Mesothelial cell of epicardium (in vitro differentiated cells): ENCODE results near the gene UBE2O. TPM values are rescaled to one million over a fixed set of nuclear protein-coding genes. Genes with fewer than 3 reads are reported as not detected.

ENCODE experiments used
- DNase-seq, 2 experiments: peaks; one replicate each; pipeline ENCODE4 v3.0.0; 2021; ENCODE audit warnings: low spot score in 2 of 2; ENCODE audit not compliant: unreplicated experiment in 2 of 2
- H3K27ac Mint-ChIP-seq: 2 replicates; pipeline ENCODE4 v1.8.0; 2021; ENCODE audit warnings: mixed read lengths
- H3K27me3 Mint-ChIP-seq: 2 replicates; pipeline ENCODE4 v1.8.0; 2021; ENCODE audit warnings: low read depth, mixed read lengths
- H3K36me3 Mint-ChIP-seq: 2 replicates; pipeline ENCODE4 v1.8.0; 2021; ENCODE audit warnings: mixed read lengths
- H3K4me1 Mint-ChIP-seq: 2 replicates; pipeline ENCODE4 v1.8.0; 2021; ENCODE audit warnings: mixed read lengths
- H3K4me3 Mint-ChIP-seq: 2 replicates; pipeline ENCODE4 v1.8.0; 2021; ENCODE audit warnings: mild to moderate bottlenecking, moderate library complexity, mixed read lengths
- H3K9me3 Mint-ChIP-seq: 2 replicates; pipeline ENCODE4 v1.8.0; 2021; ENCODE audit warnings: mixed read lengths
- total RNA-seq: library from RNA; stranded (reverse); gene quantifications from 3 replicates; pipeline ENCODE4 v1.2.1, GENCODE V29; 2021
- TF ChIP-seq, protein P1 (sequence below): fragments of 200-600 bp; sonication (generic); IDR thresholded peaks from one replicate; pipeline ENCODE4 v1.5.0; 2021; ENCODE audit warnings: antibody characterized with exemption; ENCODE audit not compliant: unreplicated experiment

The UBE2O gene
- total RNA-seq, 1 donor from 2014 or later: 46.3 TPM

DNA sequence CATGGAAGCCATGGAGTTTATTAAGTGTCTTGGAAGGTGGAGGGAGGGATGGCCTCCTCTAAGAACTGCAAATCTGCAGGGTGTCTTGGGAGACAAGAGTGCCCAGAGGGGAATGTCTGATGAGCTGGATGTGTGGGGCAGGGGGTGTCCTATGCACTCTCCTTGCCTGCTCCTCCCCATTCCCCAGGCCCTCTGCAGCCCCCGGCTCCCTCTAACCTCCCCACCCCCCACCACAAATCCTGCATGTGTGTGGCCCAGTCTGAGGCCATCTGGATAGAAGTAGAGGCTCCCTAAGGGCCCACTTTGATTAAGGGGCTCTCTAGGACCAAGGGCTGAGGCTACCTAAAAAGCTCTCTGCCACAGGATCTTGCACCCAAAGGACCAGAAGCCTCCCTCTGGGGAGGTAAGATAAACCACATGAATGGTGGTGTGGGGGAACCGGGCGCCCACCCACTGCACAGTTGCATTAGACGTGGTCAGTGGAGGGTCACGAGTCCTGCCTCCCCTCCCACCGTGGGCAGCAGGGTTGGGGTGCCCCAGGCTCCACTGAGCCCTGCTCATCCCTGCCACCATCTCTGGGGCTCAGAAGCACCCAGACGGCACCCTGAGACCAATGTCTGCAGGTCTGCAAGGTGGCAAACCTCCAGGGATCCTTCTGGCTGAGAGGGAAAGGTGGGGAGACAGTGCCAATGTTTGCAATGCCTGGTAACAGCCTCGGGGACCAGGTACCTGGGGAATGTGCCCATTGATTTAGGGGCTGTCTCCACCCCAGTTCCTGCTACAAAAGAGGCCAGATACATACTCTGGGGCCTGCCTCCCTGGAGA is 15.1 kb upstream of the UBE2O start:
- peaks cover 4% of the 10 kb centered on the region for H3K36me3 Mint-ChIP-seq
- DNase-seq: no peak
- peaks cover 7% of the 10 kb centered on the region for H3K4me1 Mint-ChIP-seq
- H3K27ac Mint-ChIP-seq: no peak overlapping the region
- no peak overlapping the region for H3K4me3 Mint-ChIP-seq
- no peaks in the 10 kb centered on the region for H3K9me3 Mint-ChIP-seq
- no peaks in the 10 kb centered on the region for H3K27me3 Mint-ChIP-seq
- TF ChIP-seq, protein P1, sequence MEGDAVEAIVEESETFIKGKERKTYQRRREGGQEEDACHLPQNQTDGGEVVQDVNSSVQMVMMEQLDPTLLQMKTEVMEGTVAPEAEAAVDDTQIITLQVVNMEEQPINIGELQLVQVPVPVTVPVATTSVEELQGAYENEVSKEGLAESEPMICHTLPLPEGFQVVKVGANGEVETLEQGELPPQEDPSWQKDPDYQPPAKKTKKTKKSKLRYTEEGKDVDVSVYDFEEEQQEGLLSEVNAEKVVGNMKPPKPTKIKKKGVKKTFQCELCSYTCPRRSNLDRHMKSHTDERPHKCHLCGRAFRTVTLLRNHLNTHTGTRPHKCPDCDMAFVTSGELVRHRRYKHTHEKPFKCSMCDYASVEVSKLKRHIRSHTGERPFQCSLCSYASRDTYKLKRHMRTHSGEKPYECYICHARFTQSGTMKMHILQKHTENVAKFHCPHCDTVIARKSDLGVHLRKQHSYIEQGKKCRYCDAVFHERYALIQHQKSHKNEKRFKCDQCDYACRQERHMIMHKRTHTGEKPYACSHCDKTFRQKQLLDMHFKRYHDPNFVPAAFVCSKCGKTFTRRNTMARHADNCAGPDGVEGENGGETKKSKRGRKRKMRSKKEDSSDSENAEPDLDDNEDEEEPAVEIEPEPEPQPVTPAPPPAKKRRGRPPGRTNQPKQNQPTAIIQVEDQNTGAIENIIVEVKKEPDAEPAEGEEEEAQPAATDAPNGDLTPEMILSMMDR: no peak

DNA sequence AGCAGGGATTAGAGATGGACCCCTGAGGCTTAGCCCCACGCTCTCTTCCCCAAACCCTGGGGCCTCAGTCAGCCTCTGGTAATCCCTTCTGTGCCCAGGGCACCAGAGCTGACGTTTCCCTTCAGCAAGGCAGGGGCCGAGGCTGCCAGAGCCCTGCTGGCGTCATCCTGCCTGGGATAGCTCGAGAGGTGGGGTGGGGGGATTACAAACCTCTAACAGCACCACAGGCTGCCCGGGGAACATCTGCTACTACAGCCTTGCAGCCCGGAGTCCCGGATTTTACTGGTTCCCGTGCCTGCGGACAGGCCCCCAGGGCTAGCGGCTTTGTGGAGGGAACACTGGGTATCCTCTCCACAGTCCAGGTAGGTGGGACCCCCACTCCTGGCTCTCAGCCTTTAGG is 14.4 kb upstream of the UBE2O start, which contains the start of gene AANAT:
TSS of gene AANAT (plus strand) at position 238 of the 400 bp plus-strand sequence. CDS start 1,144 bp downstream, outside the sequence.
- H3K4me1 Mint-ChIP-seq: peaks cover 7% of the 10 kb centered on the region
- no peak within 1 kb of the TSS for H3K4me3 Mint-ChIP-seq
- H3K9me3 Mint-ChIP-seq: no peaks in the 10 kb centered on the region
- peaks cover 4% of the 10 kb centered on the region for H3K36me3 Mint-ChIP-seq
- H3K27me3 Mint-ChIP-seq: no peaks in the 10 kb centered on the region
- TF ChIP-seq, protein P1: no peak
- DNase-seq: no peak
- H3K27ac Mint-ChIP-seq: no peak within 1 kb of the TSS

DNA sequence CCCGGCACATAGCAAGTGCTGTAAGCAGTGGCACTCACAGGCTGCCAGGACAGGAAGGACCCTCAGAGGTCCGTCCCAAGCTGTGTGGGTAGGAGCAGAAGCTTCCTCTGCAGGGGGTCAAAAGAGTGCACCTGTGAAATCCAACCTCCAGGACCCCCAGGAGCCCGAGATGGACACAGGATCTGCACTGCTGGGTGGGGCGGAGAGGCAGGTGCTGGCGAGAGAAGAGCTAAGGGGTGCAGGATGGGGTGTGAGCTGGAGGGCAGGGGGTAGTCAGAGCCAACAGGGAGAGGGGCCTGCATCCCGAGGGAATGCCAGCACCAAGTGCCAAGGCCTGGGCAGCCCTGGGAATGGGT is 13.8 kb upstream of the UBE2O start:
- Mint-ChIP-seq H3K4me3 (no peak overlapping the region), H3K36me3 (peaks cover 4% of the 10 kb centered on the region), H3K27me3 (peaks cover 2% of the 10 kb centered on the region), H3K4me1 (peaks cover 7% of the 10 kb centered on the region), H3K27ac (no peak overlapping the region), H3K9me3 (no peaks in the 10 kb centered on the region)
- DNase-seq: no peak
- TF ChIP-seq, protein P1: no peak

DNA sequence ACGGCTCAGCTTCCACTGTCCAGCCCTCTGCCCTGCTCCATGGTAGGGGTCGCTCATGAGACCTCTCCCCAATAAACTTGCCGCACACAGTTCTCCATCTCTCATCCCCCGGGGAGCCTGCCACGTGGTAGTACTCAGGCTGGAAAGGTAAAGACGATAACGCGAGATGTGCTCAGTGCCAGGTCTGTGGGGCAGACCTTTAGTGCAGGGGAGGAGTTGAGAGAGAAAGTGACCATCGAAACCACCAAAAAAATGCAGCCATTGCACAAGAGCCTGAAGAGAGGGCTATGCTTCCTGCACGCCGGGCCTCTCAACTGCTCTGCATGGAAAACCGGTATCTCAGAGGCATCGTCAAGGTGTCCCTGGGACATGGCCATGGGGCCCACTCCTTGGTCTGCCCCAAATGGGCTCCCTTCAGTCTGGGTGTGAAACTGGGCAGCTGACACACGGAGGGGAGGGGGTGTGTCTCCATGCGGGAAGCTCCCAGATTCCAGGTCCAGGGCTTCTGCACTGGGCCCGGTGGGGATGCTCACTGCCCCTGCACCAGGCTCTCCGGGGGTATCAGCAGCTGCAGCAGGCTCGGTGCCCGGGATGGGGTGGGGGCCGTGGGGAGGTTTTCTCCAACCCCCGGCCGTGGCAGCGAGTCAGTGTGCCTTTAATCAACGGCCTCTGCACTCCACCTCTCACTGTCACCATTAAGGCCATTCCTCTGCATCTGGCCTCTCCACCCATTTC is 9.8 kb upstream of the UBE2O start:
- H3K9me3 Mint-ChIP-seq: no peaks in the 10 kb centered on the region
- peaks cover 2% of the 10 kb centered on the region for H3K27me3 Mint-ChIP-seq
- no peak overlapping the region for H3K4me3 Mint-ChIP-seq
- no peak for DNase-seq
- H3K36me3 Mint-ChIP-seq: no peaks in the 10 kb centered on the region
- peaks cover 7% of the 10 kb centered on the region for H3K4me1 Mint-ChIP-seq
- TF ChIP-seq, protein P1: no peak
- H3K27ac Mint-ChIP-seq: no peak overlapping the region

DNA sequence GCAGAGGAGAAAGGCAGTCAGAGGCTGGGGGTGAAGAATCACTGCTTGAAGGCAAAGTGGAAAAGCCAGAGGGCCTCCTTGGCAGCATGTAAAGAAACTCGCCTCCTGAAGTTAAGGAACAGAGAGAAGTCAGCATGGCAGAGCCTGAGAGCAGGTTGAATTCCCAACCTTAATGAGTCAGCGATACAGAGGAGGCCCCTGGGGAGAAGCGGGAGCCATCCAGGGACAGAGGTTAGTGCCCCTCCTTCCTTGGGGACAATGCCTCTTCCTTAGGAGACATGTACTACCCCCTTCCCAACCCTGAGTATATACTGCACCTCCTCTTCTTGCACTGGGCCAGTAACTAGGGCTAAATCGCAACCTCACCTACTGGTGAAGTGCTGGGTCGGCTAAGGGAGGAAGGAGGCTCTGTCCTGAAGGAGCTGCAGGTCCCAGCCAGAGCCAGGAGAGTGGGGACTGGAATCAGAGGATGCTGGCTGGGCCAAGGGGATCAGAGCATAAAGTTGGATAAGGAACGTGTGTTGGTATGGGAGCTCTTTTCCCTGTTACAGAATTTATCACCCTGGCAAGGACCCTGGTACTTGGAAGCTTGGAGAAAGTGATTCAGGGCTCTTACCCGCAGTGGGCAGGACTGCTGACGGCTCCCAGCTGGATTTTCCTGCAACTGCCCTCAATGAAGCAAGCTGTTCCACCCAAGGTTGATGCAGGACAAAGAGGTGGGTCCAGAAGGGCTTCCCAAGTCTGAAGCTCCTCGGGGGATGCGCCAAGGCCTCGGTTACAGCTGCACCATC is 9.0 kb upstream of the UBE2O start:
- Mint-ChIP-seq H3K27ac (no peak overlapping the region), H3K4me3 (no peak overlapping the region), H3K9me3 (no peaks in the 10 kb centered on the region), H3K4me1 (peaks cover 7% of the 10 kb centered on the region), H3K36me3 (no peaks in the 10 kb centered on the region), H3K27me3 (peaks cover 2% of the 10 kb centered on the region)
- TF ChIP-seq, protein P1: no peak
- no peak for DNase-seq
